ENCODE measurements around the gene B3GNT7. TPM values are rescaled to one million over a fixed set of nuclear protein-coding genes. Genes with fewer than 3 reads are reported as not detected.

The B3GNT7 gene
- total RNA-seq, 6 donors from 2014 or later, result 64.5 to 108 (median 87.2) TPM

- H3K27me3 ChIP-seq, result peaks cover 0 to 7% (median 0%) of the 10 kb centered on the region in 4 donors
- ATAC-seq (ENCODE audit: low FRiP score in 2 of 2) (no peak), DNase-seq (no peak)
Observed at GRCh38 chr2:231413921-231414476, 18.5 kb downstream of the B3GNT7 start.

DNA sequence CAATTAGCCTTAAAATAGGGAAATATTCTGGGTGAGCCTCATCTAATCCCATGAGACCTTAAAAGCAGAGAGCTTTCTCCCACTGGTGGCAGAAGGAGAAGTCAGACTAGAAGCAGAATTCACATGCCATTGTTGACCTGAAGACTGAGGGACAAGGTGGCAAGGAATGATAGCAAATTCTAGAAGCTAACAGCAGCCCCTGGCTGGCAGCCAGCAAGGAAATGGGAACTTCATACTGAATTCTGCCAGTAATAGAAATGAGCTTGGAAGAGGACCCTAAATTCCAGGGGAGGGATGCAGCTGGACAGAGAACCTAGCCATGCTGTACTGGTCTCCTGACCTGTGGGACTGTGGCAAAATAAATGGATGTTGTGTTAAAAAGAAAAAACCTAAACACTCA, 19.5 kb downstream of the B3GNT7 start:
- no peaks in the 10 kb centered on the region for H3K36me3 ChIP-seq

More at GRCh38 chr2:231413921-231414476, 18.5 kb downstream of the B3GNT7 start:
- H3K36me3 ChIP-seq, result no peaks in the 10 kb centered on the region
- 71 to 73% methylated on average over 15 of the region's 15 CpGs for WGBS, 2 donors
- no peak overlapping the region for H3K27ac ChIP-seq
- TF ChIP-seq POLR2AphosphoS5 (IDR thresholded peaks at IDR 0.05), result no peak
- no peak for TF ChIP-seq EP300 (IDR thresholded peaks at IDR 0.05)
- no peak for TF ChIP-seq POLR2A (IDR thresholded peaks at IDR 0.05)
- TF ChIP-seq CTCF (IDR thresholded peaks at IDR 0.05), result no peak
- H3K9me3 ChIP-seq, result peaks cover 0 to 9% (median 2%) of the 10 kb centered on the region in 4 donors
- peaks cover 10 to 14% (median 12%) of the 10 kb centered on the region in 4 donors for H3K4me1 ChIP-seq
- H3K4me3 ChIP-seq, result no peak overlapping the region

GRCh38 chr2:231418820-231419640, 23.5 kb downstream of the B3GNT7 start:
- DNase-seq (peak in 1 of 2 donors; percentile 68), ATAC-seq (ENCODE audit: low FRiP score in 2 of 2) (no peak)
- Histone ChIP-seq H3K27ac (no peak overlapping the region), H3K27me3 (no peaks in the 10 kb centered on the region), H3K9me3 (no peaks in the 10 kb centered on the region), H3K4me3 (no peak overlapping the region), H3K4me1 (no peaks in the 10 kb centered on the region), H3K36me3 (no peaks in the 10 kb centered on the region)
- 83 to 85% methylated on average over 22 of the region's 26 CpGs for WGBS, 2 donors
- TF ChIP-seq EP300 (IDR thresholded peaks at IDR 0.05) (no peak), CTCF (IDR thresholded peaks at IDR 0.05) (no peak), POLR2AphosphoS5 (IDR thresholded peaks at IDR 0.05) (no peak), POLR2A (IDR thresholded peaks at IDR 0.05) (no peak)

More for the DNA sequence above, 19.5 kb downstream of the B3GNT7 start:
- DNase-seq (no peak), ATAC-seq (ENCODE audit: low FRiP score in 2 of 2) (no peak)
- H3K9me3 ChIP-seq, result peaks cover 0 to 9% (median 2%) of the 10 kb centered on the region in 4 donors
- no peak for TF ChIP-seq POLR2A (IDR thresholded peaks at IDR 0.05)
- no peak for TF ChIP-seq POLR2AphosphoS5 (IDR thresholded peaks at IDR 0.05)
- no peak for TF ChIP-seq CTCF (IDR thresholded peaks at IDR 0.05)
- no peak for TF ChIP-seq EP300 (IDR thresholded peaks at IDR 0.05)
- H3K27ac ChIP-seq, result no peak overlapping the region
- no peak overlapping the region for H3K4me3 ChIP-seq
- peaks cover 10 to 14% (median 12%) of the 10 kb centered on the region in 4 donors for H3K4me1 ChIP-seq
- H3K27me3 ChIP-seq, result peaks cover 0 to 7% (median 0%) of the 10 kb centered on the region in 4 donors

DNA sequence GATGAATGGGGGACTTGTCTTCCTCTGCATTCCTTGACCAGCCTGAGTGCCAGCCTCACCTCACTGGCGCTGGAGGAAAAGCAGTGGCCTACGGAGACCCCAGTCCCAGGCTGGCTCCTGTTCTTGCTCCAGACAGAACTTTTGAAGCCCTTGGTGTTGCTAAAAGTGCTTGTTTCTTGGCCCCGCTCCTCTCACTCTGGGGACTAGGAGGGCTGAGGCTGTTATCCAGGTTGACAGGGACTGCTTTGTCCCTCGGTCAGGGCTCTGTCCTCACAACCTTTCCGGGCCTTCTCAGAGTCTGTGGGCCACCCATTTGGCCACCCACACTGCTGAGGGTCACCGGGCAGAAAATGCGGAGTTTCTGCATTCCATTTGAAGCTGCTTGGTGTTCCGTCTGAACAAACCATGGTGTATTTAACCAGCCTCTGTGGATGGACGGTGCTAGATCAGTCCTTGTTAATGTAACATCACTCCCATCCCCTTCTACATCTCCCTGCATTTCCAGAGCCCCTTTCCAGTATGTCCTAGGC, 25.6 kb downstream of the B3GNT7 start:
- H3K36me3 ChIP-seq, result no peaks in the 10 kb centered on the region
- no peak for TF ChIP-seq POLR2AphosphoS5 (IDR thresholded peaks at IDR 0.05)
- no peak for TF ChIP-seq CTCF (IDR thresholded peaks at IDR 0.05)
- TF ChIP-seq EP300 (IDR thresholded peaks at IDR 0.05), result no peak
- TF ChIP-seq POLR2A (IDR thresholded peaks at IDR 0.05), result no peak
- no peaks in the 10 kb centered on the region for H3K9me3 ChIP-seq
- DNase-seq (no peak), ATAC-seq (ENCODE audit: low FRiP score in 2 of 2) (no peak)
- WGBS, 2 donors, result 80 to 82% methylated on average over 5 to 8 of the region's 9 CpGs
- H3K4me3 ChIP-seq, result no peak overlapping the region
- no peak overlapping the region for H3K27ac ChIP-seq
- H3K27me3 ChIP-seq, result no peaks in the 10 kb centered on the region
- no peaks in the 10 kb centered on the region for H3K4me1 ChIP-seq

Measured in upper lobe of left lung (tissue), 6 donors.